T-helper 9 cell (primary cell): Measurements from ENCODE around the gene PTPRN2.
"Not testable (repeated sequence)": the region's sequence is repeated elsewhere in the genome, so short reads cannot be mapped to it uniquely, and the experiment has no call there.

Experiments used
- DNase-seq: peaks from one replicate; pipeline ENCODE4 v3.0.0-alpha.2; 2020

Gene PTPRN2

DNA sequence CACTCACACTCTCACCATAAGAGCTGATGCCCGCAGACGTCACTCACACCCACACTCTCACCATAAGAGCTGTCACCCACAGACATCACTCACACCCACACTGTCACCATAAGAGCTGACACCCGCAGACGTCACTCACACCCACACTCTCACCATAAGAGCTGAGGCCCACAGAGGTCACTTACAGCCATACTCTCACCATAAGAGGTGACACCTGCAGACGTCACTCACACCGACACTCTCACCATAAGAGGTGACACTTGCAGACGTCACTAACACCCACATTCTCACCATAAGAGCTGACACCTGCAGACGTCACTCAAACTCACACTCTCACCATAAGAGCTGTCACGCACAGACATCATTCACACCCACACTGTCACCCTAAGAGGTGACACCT lies 250.7 kb downstream of the PTPRN2 start:
- DNase-seq = not testable (repeated sequence)

DNA sequence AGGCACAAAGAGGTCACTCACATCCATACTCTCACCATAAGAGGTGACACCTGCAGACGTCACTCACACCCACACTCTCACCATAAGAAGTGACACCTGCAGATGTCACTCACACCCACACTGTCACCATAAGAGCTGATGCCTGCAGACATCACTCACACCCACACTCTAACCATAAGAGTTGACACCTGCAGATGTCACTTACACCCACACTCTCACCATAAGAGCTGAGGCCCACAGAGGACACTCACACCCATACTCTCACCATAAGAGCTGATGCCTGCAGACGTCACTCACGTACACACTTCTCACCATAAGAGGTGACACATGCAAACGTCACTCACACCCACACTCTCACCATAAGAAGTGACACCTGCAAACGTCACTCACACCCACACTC lies 255.1 kb downstream of the PTPRN2 start:
- not testable (repeated sequence) for DNase-seq

DNA sequence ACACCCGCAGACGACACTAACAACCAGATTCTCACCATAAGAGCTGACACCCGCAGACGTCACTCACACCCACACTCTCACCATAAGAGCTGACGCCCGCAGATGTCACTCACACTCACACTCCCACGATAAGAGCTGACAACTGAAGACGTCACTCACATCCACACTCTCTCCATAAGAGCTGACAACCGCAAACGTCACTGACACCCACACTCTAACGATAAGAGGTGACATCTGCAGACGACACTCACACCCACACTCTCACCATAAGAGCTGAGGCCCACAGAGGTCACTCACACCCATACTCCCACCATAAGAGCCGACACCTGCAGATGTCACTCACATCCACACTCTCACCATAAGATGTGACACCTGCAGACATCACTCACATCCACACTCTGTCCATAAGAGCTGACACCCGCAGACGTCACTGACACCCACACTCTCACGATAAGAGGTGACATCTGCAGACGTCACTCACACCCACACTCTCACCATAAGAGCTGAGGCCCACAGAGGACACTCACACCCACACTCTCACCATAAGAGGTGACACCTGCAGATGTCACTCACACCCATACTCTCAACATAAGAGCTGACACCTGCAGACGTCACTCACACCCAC lies 255.7 kb downstream of the PTPRN2 start:
- DNase-seq = not testable (repeated sequence)

DNA sequence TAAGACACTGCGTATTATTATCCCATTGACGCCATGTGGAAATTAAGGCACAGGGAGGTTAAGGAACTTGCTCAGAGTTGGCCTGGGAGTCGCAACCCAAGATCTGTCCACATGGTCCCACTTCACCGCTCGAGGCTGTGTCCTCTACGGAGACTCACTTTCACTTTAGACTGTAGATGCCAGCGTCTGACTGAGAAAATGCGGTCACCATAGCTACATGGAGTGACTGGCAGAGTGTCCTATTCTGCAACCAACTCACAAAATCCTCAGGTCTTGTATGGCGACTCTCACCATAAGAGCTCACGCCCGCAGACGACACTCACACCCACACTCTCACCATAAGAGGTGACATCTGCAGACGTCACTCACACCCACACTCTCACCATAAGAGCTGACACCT lies 257.9 kb downstream of the PTPRN2 start:
- no peak for DNase-seq

DNA sequence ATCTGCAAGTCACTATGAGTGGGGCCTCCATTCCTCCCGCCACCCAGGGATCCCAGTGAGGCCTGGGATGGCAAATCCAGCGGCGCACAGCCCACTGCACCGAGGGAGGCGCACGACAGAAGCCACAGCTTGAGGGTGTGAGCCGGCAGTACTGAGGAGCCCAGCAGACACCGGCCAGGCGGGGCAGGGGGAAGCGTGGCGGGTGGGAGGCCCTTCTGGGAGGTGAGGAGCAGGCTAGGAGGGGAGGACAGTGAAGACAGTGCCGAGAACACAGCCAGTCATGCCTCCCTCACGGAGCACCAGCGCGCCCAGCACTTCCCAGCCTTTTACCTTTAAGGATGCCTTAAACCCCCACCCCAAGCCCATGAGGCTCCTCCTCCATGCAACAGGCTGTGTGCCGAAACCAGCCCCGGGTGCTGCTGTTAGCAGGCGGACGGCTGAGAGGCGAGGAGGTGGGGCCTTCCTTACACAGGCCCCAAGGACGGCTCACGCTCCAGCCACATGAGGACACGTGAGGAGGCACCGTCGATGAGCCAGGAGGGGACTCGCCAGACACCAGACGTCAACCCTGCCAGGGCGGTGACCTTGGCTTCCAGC lies 258.5 kb downstream of the PTPRN2 start:
- DNase-seq = no peak

DNA sequence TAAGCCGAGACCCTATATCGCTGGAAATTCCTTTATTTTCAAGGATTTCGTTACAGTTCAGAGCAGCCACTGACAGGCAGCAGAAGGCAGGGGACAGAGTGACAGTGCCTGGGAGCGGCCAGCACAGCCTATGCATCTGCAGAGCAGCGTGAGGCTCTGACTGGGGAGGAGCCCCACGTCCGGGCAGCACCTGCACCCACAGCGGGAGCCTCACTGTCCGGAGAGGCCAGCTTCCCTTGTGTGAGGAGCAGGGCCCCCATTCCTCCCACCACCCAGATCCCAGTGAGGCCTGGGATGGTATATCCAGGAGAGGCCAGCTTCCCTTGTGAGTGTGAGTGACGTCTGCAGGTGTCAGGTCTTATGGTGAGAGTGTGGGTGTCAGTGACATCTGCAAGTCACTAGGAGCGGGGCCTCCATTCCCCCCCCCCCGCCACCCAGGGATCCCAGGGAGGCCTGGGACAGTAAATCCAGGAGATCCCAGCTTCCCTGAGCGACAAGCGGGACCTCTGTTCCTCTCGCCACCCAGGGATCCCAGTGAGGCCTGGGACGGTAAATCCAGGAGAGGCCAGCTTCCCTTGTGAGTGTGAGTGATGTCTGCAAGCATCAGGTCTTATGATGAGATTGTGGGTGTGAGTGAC lies 259.1 kb downstream of the PTPRN2 start:
- DNase-seq = no peak

DNA sequence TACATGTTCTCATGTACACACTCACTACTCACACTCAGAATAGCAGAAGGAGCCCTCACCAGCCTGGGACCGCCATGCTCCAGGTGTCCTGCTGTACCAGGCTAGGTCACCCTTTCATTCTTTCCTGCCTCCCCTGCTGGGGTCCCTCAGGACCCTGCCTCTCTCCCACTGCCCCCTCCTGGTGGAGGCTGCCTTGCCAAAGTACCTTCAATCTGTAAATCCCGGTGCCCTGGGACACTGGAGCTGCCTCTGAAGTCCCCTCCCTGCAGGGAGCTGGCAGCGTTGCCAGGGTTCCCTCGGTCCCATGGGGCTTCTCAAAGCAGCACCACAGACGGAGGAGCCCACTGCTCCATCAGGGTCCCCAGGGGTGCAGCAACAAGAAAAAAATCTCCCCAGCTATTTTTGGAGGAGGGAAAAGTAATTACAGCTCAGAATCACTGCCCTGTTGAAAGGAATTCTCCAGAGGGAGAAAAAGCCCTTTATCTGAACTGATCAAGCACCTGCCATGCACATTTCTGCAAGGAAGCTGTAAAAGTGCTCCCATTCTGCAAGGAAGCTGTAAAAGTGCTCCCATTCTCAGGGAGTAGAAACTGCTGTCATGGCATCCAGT lies 259.9 kb downstream of the PTPRN2 start:
- DNase-seq = no peak

DNA sequence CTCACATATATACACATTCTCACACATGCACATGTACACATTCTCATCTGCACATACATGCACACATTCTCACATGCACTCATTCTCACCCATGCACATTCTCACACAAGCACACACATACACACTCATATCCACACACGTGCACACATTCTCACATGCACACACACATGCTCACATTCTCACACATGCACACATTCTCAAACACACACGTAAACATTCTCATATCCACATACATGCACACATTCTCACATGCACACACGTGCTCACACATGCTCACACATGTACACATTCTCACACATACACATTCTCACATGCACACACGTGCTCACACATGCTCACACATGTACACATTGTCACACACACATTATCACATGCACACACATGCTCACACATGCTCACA lies 260.6 kb downstream of the PTPRN2 start:
- DNase-seq = no peak

DNA sequence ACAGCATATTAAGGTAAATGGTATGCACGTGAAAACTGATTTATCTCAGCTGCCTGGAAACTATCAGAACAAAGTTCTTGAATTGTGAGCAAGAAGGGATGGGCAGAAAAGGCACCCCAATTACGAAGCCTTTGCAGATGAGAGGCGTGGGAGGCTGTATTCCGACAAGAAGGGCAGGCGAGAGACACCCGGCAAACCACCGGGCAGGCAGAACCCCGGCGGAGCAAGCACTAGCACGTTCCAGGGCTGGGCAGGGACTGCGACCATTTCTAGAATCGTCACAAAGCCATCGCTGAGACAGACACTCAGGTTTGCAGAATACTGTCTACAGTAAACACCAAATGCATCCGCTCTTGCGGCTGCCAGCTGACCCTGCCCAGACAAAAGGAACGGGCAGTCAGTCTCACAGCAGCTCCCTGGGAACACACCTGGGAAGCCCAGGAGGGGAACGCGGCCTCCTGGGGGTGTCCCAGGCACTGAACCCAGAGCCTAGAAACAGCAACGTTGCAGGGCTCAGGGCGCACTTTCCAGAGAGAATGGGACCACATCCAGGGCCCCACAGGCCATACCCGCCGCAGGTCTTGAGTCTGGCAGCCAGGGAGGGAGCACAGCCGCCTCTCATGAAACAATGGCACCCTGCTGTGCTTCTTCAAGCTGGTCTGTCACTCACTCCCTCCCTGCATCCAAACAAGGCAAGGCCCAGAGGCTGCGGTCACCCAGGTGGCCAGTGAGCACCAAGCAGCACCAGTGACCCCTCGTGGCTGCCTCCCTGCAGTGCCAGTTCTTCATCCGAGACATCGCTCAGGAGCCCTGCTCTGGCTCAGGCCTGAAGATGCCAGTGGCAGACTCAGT lies 261.9 kb downstream of the PTPRN2 start:
- DNase-seq = no peak

DNA sequence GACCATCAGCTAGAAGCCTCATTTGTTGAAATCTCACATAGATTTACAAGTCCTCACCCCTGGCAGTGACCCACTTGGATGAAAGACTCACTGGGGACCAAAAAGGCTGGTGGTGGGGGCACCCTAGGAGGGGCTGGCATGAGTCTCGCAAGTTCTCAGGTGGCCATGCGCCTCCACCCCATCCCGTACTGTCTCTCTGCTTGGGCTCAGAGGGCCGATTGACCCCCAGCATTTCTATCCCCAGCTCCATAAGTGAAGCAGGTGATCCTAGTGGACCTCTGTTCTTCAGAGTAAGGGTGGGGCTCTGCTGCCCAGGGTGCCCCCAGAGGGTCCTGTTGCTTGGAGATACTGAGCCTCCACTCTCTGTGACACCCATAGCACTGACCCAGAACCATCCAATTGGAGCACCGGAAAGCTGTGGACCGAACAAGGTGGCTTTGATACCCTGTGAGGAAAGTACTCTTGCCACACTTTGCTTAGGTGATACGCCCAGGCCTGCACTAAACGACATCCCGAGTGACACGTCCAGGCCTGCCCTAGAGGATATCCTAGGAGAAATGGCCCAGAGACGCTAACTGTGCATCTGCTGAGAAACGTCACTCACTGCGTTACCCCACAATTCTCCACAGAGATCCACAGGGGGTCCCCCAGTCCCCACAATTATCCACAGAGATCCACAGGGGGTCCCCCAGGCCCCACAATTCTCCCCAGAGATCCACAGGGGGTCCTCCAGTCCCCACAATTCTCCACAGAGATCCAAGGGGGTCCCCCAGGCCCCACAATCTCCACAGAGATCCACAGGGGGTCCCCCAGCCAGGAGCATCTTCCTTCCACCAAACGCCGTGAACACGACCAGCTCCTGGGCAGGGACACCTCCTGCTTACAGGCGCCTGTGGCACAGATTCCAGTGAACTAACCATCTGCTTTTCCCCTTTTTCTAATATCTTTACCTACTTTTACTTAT lies 262.9 kb downstream of the PTPRN2 start:
- no peak for DNase-seq

DNA sequence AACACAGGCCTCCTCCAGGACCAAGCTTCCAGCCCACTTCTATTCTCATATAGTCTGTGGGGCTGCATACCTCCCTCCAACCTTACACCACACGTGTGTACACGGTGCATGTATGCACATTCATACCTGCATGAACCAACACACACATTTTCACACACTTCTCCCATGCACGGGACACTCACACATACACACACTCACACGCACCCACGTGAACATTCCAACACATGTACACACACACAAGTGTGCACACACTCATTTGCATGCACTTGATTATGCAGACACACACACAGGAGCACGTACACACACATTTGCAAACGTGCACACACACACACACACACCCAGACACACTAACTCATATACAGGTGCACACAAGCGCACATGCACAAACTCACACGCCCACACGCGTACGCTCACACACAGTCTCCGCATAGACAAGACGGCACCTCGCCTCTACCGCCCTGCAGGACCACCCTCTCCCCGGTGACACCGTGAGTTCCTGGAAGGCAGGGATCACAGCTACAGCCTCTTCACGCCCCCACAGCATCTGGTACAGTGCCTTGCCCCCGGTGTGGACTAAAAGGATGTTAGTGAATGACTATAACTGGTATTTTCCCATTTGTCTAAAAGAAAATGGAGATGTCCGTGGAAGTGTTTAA lies 263.8 kb downstream of the PTPRN2 start:
- DNase-seq = no peak

DNA sequence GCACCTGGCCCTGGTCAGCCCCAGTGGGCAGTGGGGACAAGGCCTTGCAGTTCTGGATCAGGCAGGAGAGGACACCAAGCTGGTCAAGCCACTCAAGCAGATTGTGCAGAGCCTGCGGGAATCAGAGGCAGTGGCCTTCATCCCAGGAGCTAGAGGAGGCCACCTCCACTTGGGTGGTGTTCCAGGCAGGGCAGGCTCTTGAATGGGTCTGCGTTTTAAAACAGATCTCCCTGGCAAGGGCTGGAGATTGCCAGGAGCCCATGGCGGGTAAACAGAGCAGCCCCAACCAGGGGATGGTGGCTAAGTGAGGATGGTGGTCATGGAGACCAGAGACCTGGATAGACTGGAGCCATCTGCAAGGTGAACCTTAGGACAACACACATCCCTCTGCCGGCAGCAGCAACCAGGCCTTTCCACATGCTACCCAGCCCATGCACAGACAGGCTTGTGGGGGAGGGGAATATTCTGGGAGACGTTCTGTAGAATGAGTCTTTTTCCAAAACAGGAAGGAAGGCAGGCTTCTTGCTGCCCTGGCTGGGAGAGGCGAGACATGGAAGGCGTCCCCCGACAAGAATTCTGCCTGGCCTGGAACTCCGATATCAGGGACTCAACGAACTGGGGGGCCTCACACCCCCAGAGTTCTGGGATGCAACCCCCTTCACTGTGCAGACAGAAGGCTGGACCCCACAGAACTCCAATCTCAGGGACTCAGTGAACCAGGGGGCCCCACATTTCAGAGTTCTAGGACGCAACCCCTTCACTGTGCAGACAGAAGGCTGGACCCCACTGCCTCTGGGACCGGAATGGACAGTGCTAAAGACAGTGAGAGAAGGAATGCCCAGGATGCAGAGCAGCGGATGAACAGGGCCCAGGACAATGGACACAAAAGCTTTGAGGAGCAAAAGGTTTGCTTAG lies 264.8 kb downstream of the PTPRN2 start:
- DNase-seq = no peak

DNA sequence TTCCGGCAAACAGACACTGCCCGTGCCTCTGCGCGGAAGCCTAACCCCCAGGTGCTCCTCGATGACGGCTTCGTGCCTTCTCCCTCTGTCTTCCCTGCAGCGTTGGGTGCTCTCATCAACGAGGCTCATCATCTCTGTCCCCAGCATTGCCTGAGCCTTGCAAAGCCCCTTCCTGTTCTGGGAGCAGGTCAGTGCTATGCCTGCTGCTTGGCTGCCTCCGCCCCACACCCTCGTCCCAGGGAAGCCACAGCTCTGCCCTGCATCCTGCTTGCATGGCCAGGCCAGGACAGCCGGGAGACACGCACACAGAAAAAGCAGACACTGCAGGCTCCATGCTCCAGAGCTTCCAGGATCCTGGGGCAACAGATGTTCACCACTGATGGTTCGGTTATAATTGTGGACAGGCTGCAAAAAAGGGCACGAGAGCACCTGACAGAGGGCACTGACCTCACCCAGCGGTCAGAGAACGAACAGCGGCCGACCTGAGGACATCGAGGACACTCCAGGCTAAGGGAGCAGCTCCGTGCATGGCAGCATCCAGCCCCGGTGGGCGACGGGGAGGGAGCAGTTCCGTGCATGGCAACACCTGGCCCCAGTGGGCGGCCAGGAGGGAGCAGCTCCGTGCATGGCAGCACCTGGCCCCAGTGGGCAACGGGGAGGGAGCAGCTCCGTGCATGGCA lies 265.5 kb downstream of the PTPRN2 start:
- no peak for DNase-seq

DNA sequence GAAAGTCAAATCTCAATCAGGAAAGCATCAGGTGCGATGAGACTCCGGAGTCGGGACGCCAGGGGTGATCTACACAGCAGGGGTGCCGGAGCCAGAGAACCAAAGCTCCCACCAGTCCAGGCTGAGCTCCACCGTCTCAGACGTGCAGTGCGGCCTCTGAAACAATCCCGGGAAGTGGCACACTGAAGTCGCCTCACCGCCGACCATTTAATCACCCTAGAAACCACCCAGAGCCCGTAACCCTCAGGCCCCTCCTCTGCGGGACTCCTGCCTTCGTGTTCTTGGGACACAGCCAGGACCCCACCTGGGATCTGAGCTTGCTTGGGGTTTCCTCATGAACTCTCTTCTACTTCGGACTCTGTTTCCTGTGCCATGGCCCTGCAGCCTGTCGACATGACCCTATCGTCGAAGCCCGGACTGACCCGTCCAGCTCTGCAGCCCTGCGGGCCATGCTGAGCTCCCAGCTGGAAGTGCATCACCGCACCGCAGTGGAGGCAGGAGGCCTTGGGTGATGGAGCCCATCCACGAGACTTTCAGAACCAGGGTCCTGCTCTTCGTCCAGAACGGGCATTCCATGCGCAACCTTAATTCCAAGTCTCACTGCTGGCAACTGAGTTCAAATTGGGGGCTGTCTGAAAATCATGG lies 266.4 kb downstream of the PTPRN2 start:
- DNase-seq = no peak

DNA sequence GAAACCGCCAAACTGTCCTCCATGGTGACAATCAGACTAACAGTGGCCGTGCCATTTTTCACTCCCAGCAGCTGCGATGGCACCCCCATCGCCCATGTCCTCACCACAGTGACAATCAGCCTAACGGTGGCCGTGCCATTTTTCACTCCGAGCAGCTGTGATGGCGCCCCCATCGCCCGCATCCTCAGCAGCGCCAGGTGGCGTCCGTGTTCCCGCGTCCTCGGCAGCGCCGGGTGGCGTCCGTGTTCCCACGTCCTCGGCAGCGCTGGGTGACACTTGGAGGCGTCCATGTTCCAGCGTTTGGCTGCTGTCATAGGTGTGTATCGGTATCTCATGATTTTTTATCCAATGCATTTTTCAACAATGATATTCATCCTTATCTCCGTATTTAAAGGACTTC lies 267.3 kb downstream of the PTPRN2 start:
- no peak for DNase-seq

DNA sequence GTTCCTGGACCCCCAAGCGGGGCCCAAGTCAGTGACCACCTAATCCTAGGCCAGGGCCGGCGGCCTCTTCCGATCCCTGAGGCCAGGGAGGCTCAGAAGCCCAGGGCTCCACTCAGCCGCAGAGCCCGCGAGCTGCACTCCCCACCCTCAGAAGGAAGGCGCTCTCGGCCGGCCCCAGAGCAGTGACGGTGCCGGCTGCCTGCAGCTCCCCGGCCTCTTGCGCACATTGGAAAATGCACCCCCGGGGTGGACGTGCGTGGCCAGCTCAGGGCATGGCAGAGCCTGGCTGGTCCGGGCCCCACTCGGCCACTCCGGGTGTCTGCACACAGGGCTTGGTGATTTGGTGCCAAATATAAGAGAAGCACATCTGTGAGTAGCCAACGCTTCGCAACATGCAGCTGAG lies 269.1 kb downstream of the PTPRN2 start:
- DNase-seq = no peak

DNA sequence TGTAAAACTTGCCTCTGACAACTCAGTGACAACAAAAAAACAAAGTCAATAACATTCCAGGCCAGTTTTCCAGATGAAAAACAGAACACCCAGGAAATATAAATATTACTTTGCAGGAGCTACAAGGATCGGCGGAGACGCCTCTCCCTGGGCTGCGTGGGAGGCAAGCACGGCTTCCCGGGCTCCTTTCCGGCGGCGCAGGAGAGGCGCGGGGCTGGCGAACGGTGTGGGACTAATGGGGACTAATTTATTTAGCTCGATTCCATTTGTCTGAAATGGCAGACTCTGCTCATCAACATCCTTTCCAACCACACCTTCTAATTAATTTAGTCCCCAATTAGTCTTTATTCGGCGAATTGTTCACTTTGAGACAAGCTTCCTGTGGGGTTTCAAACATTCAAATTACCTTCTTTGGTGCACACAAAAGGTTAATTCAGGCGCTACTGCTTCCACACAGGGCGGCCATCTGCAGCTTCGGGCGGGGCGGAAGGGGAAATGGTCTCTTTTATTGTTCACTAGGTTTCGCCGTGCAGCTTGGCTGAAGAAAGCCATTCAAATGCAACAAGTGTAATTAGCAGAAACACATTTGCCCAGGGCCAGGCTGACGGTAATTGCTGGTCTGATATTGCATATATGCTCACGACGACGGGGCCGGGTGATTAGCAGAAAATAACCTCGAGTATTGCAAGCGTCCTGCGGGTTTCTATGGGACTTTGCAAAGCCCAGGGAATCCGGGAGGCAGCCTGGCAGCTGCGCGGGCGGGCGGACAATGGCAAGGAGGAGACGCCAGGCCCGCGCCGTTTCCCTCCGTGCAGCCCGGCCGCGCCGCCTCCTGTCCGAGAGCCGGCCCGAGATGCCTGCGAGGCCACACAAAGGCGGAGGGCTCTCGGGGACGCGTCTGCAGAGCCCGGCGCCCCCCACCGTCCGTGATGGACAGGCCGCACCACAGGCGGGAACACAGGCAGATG lies 270.1 kb downstream of the PTPRN2 start:
- DNase-seq = no peak
